OCI-LY3 (cell line): ENCODE measurements around the gene SLC13A3.

Experiments
- H2AFZ ChIP-seq: fragments of 200-600, 300-600 bp; shearing (Covaris generic); 2 replicates; pipeline ENCODE4 v1.6.0; 2014; ENCODE audit warnings: antibody characterized with exemption, low read depth, low read length
- H3K27ac ChIP-seq: fragments of 200-600, 300-600 bp; sonication (generic); 2 replicates; pipeline ENCODE4 v1.5.1; 2014; ENCODE audit warnings: mild to moderate bottlenecking, low read length, moderate library complexity, mixed read lengths
- H3K27me3 ChIP-seq: fragments of 200-600, 300-600 bp; sonication (generic); 2 replicates; pipeline ENCODE4 v1.6.1; 2014; ENCODE audit warnings: low read depth, low read length, mixed read lengths
- H3K36me3 ChIP-seq: fragments of 200-600, 300-600 bp; sonication (generic); replicated peaks from 2 replicates; pipeline ENCODE3; 2014; ENCODE audit warnings: low read depth, low read length, mixed read lengths
- H3K4me1 ChIP-seq: fragments of 300-600, 200-600 bp; sonication (generic); 2 replicates; pipeline ENCODE4 v1.6.1; 2014; ENCODE audit warnings: low read length, mixed read lengths
- H3K4me2 ChIP-seq: fragments of 200-600, 300-600 bp; sonication (generic); 2 replicates; pipeline ENCODE4 v1.6.1; 2014; ENCODE audit warnings: low read length, mixed read lengths
- H3K4me3 ChIP-seq: fragments of 300-600, 200-600 bp; sonication (generic); 2 replicates; pipeline ENCODE4 v1.5.1; 2014; ENCODE audit warnings: antibody characterized with exemption, mild to moderate bottlenecking, low read length, moderate library complexity
- H3K79me2 ChIP-seq: fragments of 300-600, 200-600 bp; shearing (Covaris generic); 2 replicates; pipeline ENCODE4 v1.6.1; 2014; ENCODE audit warnings: mild to moderate bottlenecking, low read length, mixed read lengths
- H3K9ac ChIP-seq: fragments of 300-600, 200-600 bp; shearing (Covaris generic); 2 replicates; pipeline ENCODE4 v1.6.0; 2014; ENCODE audit warnings: mild to moderate bottlenecking, low read length, moderate library complexity
- H3K9me3 ChIP-seq: fragments of 200-600, 300-600 bp; shearing (Covaris generic); 2 replicates; pipeline ENCODE4 v1.6.1; 2014; ENCODE audit warnings: low read length, mixed read lengths; ENCODE audit not compliant: insufficient read depth
- H4K20me1 ChIP-seq: fragments of 200-600, 300-600 bp; sonication (generic); 2 replicates; pipeline ENCODE4 v1.6.1; 2016; ENCODE audit warnings: low read length, mixed read lengths; ENCODE audit not compliant: insufficient read depth
- CTCF ChIP-seq: fragments of 200-600, 300-600 bp; sonication (generic); IDR thresholded peaks from 2 replicates; pipeline ENCODE4 v1.5.1; 2014; ENCODE audit warnings: antibody characterized with exemption, low read length, low read depth
- EZH2phosphoT487 ChIP-seq: fragments of 200-600 bp; shearing (Covaris generic); IDR thresholded peaks from 2 replicates; pipeline ENCODE4 v1.6.1; 2018; ENCODE audit warnings: antibody characterized with exemption, mixed run types, low read depth

The SLC13A3 gene

DNA sequence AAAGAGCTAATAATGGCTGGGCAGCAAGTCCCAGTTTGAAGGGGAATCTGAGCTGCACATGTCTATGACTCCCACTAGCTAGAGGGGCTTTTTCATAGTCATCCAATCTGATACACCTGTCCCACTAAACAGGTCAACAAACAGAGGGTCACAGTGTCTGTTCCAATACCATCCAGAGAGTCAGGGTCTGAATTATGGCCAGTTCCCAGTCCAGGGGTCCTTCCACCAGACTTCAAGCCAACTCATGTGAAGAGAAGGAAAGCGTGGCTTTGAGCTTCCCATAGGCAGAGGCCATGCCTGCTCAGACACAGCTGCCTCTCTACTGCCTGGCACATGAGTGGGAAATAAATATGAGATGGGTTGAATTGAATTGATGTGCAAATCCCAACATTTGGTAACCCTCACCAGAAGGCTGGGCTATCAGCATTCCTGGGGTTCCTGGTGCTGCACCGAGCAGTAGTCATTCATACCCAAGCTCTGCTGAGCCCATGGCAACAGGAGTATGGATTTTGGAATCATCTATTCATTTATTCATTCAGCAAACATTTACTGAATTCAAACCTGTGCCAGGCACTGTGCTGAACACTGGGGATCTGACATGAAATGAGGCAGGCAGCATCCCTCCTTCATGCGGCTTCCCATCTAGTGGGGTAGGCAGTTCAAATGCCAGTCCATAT is 20.7 kb upstream of the SLC13A3 start:
- H3K4me1 ChIP-seq, result no peaks in the 10 kb centered on the region
- H3K27ac ChIP-seq, result no peak overlapping the region
- no peaks in the 10 kb centered on the region for H4K20me1 ChIP-seq
- H3K27me3 ChIP-seq, result peaks cover 14% of the 10 kb centered on the region; the same call in 1 of the 2 replicates
- no peaks in the 10 kb centered on the region for H3K36me3 ChIP-seq
- no peak overlapping the region for H3K4me2 ChIP-seq
- TF ChIP-seq EZH2phosphoT487, result no peak
- TF ChIP-seq CTCF, result no peak
- no peaks in the 10 kb centered on the region for H3K79me2 ChIP-seq
- H3K4me3 ChIP-seq, result no peak overlapping the region
- H3K9me3 ChIP-seq, result peaks cover 12% of the 10 kb centered on the region
- no peak overlapping the region for H3K9ac ChIP-seq
- H2AFZ ChIP-seq, result no peak overlapping the region

GRCh38 chr20:46670585-46671584 is 19.6 kb upstream of the SLC13A3 start:
- H3K27me3 ChIP-seq, result peaks cover 14% of the 10 kb centered on the region; the same call in 1 of the 2 replicates
- no peak overlapping the region for H3K9ac ChIP-seq
- H3K9me3 ChIP-seq, result peaks cover 12% of the 10 kb centered on the region
- H3K4me3 ChIP-seq, result no peak overlapping the region
- no peak overlapping the region for H3K4me2 ChIP-seq
- H2AFZ ChIP-seq, result no peak overlapping the region
- no peaks in the 10 kb centered on the region for H3K79me2 ChIP-seq
- H3K4me1 ChIP-seq, result no peaks in the 10 kb centered on the region
- no peaks in the 10 kb centered on the region for H3K36me3 ChIP-seq
- TF ChIP-seq CTCF (no peak), EZH2phosphoT487 (no peak)
- no peak overlapping the region for H3K27ac ChIP-seq
- H4K20me1 ChIP-seq, result no peaks in the 10 kb centered on the region

DNA sequence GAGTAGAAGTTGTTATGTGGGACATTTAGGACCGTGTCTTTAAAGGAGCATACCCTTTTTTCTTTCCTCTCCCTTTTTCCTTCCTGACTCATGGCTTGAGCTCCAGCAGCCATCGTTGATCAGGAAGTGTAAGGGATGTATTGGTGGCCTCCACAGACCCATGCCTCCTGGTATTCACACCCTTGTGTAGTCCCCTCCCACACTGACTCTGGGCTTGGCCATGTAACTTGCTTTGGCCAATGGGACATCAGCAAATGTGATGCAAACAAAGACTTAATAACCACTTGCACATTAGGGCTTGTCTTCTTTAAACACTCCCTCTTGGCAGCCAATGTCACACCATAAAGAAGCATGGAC is 18.9 kb upstream of the SLC13A3 start:
- H4K20me1 ChIP-seq, result no peaks in the 10 kb centered on the region
- no peak overlapping the region for H3K9ac ChIP-seq
- H3K36me3 ChIP-seq, result no peaks in the 10 kb centered on the region
- peaks cover 14% of the 10 kb centered on the region; the same call in 1 of the 2 replicates for H3K27me3 ChIP-seq
- no peak for TF ChIP-seq EZH2phosphoT487
- no peak for TF ChIP-seq CTCF
- peaks cover 12% of the 10 kb centered on the region for H3K9me3 ChIP-seq
- no peak overlapping the region for H3K4me3 ChIP-seq
- no peak overlapping the region for H3K4me2 ChIP-seq
- H3K4me1 ChIP-seq, result no peaks in the 10 kb centered on the region
- no peak overlapping the region for H3K27ac ChIP-seq
- H2AFZ ChIP-seq, result no peak overlapping the region
- no peaks in the 10 kb centered on the region for H3K79me2 ChIP-seq

DNA sequence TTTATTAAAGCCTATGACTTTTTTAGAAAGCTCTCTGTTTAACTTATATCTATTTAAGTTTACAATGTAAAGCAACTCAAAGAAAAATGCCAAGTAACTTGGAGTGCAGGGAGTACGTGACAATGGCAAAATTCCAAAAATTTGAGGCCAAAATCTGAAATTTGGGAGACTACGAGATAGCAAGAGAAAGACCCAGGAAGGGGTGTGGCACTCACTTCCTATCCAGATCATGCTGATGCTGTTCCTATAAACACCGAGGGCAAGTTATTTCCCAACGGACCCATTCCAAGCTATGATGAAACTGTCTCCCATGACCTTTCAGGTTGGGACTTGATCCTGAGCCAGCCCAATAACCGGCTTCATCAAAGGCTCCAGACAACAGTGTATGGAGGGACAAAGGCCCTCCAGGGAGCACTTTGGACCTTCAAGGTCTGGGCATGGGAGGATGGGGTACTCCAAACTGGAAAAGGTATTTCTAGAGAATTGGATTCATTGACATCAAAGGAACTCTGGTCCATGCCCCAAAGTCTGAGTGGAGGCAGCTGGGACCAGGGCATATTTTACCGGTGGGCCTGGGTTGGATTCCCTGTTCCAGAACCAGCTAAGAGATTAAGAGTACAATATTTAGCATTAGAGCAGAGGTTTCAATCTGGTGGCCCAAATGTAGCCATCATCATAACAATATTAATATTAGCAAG is 15.7 kb upstream of the SLC13A3 start:
- no peaks in the 10 kb centered on the region for H3K79me2 ChIP-seq
- no peaks in the 10 kb centered on the region for H4K20me1 ChIP-seq
- no peaks in the 10 kb centered on the region for H3K36me3 ChIP-seq
- peaks cover 17% of the 10 kb centered on the region; the same call in 1 of the 2 replicates for H3K27me3 ChIP-seq
- no peak overlapping the region for H3K27ac ChIP-seq
- peaks cover 7% of the 10 kb centered on the region for H3K4me1 ChIP-seq
- TF ChIP-seq CTCF, result no peak
- no peak for TF ChIP-seq EZH2phosphoT487
- no peak overlapping the region for H3K9ac ChIP-seq
- H2AFZ ChIP-seq, result no peak overlapping the region
- H3K4me3 ChIP-seq, result no peak overlapping the region
- no peak overlapping the region for H3K4me2 ChIP-seq
- peaks cover 12% of the 10 kb centered on the region for H3K9me3 ChIP-seq
